ENCODE results near the gene WFIKKN1.
A peak's percentile ranks its signal among the peaks of the same experiment; 100 is the strongest.

Gene WFIKKN1

GRCh38 chr16:682493-683395 is 52.0 kb downstream of the WFIKKN1 start:
- no peak for TF ChIP-seq CTCF (IDR thresholded peaks at IDR 0.05; ENCODE audit: insufficient read depth, low read depth, low read length, missing control alignments)
- DNase-seq (ENCODE audit: low read depth): no peak
- peak overlapping the region; percentile 57 for H3K4me3 ChIP-seq (ENCODE audit: low read length)

GRCh38 chr16:683396-684070 is 52.7 kb downstream of the WFIKKN1 start:
- no peak for TF ChIP-seq CTCF (IDR thresholded peaks at IDR 0.05; ENCODE audit: insufficient read depth, low read depth, low read length, missing control alignments)
- no peak for DNase-seq (ENCODE audit: low read depth)
- H3K4me3 ChIP-seq (ENCODE audit: low read length): peak overlapping the region; percentile 57
